ENCODE measurements around the gene NCBP2L.

GRCh38 chrX:107743995-107744394 is 33.5 kb upstream of the NCBP2L start:
- TF ChIP-seq EP300 (IDR thresholded peaks at IDR 0.05; ENCODE audit: borderline replicate concordance) (no peak), CREB1 (IDR thresholded peaks at IDR 0.05; ENCODE audit: low read depth) (no peak), CEBPB (IDR thresholded peaks at IDR 0.05) (no peak), TCF12 (IDR thresholded peaks at IDR 0.05; ENCODE audit: low read depth) (no peak), MAX (IDR thresholded peaks at IDR 0.05) (no peak), RAD21 (IDR thresholded peaks at IDR 0.05; ENCODE audit: low read depth) (no peak), YY1 (IDR thresholded peaks at IDR 0.05; ENCODE audit: low read depth) (no peak), REST (IDR thresholded peaks at IDR 0.05; ENCODE audit: low read depth) (no peak), TAF1 (IDR thresholded peaks at IDR 0.05; ENCODE audit: low read depth) (no peak), ZBTB7A (IDR thresholded peaks at IDR 0.05; ENCODE audit: low read depth) (no peak)
